ENCODE results near the gene MAP1B.
"Not testable (repeated sequence)": the region's sequence is repeated elsewhere in the genome, so short reads cannot be mapped to it uniquely, and the experiment has no call there.

Gene MAP1B

GRCh38 chr5:72166070-72166979 lies 59.0 kb downstream of the MAP1B start:
- DNase-seq, result no peak

GRCh38 chr5:72167257-72167656 lies 60.0 kb downstream of the MAP1B start:
- no peak for DNase-seq

- DNase-seq, result no peak
Measured at GRCh38 chr5:72167804-72168203, 60.5 kb downstream of the MAP1B start.

GRCh38 chr5:72170101-72170500 lies 62.8 kb downstream of the MAP1B start:
- no peak for DNase-seq

- DNase-seq, result not testable (repeated sequence)
Measured at GRCh38 chr5:72171181-72171580, 63.9 kb downstream of the MAP1B start.

GRCh38 chr5:72171667-72172066 lies 64.4 kb downstream of the MAP1B start:
- peak; percentile 17 for DNase-seq

- no peak for DNase-seq
Measured at GRCh38 chr5:72172786-72173185, 65.5 kb downstream of the MAP1B start.

- no peak for DNase-seq
Measured at GRCh38 chr5:72177538-72177937, 70.3 kb downstream of the MAP1B start.

GRCh38 chr5:72179028-72179815 lies 71.9 kb downstream of the MAP1B start:
- no peak for DNase-seq

GRCh38 chr5:72179816-72180440 lies 72.7 kb downstream of the MAP1B start:
- DNase-seq, result no peak

- no peak for DNase-seq
Measured at GRCh38 chr5:72180925-72181324, 73.7 kb downstream of the MAP1B start.

- no peak for DNase-seq
Measured at GRCh38 chr5:72182686-72183085, 75.4 kb downstream of the MAP1B start.

- no peak for DNase-seq
Measured at GRCh38 chr5:72183101-72183520, 75.8 kb downstream of the MAP1B start.

- DNase-seq, result no peak
Measured at GRCh38 chr5:72184408-72184807, 77.1 kb downstream of the MAP1B start.

GRCh38 chr5:72185496-72186329 lies 78.4 kb downstream of the MAP1B start:
- DNase-seq, result no peak

GRCh38 chr5:72187388-72188075 lies 80.3 kb downstream of the MAP1B start:
- DNase-seq, result no peak

GRCh38 chr5:72188166-72188565 lies 80.9 kb downstream of the MAP1B start:
- DNase-seq, result no peak

- no peak for DNase-seq
Measured at GRCh38 chr5:72189146-72189545, 81.9 kb downstream of the MAP1B start.

GRCh38 chr5:72191404-72191803 lies 84.1 kb downstream of the MAP1B start:
- DNase-seq, result no peak

- peak; percentile 82 for DNase-seq
Measured at GRCh38 chr5:72194846-72195245, 87.6 kb downstream of the MAP1B start.

- DNase-seq, result no peak
Measured at GRCh38 chr5:72195581-72195980, 88.3 kb downstream of the MAP1B start.

GRCh38 chr5:72197393-72197792 lies 90.1 kb downstream of the MAP1B start:
- no peak for DNase-seq

Measured in activated CD4-positive, alpha-beta T cell treated with anti-CD3 and anti-CD28 coated beads, Interleukin-2, amount 50 U/mL, for 16 hours (primary cell).